Hematopoietic multipotent progenitor cell treated with erythropoietin and hydrocortisone succinate and interleukin-3 and kit ligand, for 17 days (in vitro differentiated cells): ENCODE data around the gene CCDC24.
A peak's percentile ranks its signal among the peaks of the same experiment; 100 is the strongest.

Experiments used
- DNase-seq: peaks from one replicate; pipeline ENCODE4 v3.0.0-alpha.2; 2015; ENCODE audit warnings: low spot score

The CCDC24 gene

DNA sequence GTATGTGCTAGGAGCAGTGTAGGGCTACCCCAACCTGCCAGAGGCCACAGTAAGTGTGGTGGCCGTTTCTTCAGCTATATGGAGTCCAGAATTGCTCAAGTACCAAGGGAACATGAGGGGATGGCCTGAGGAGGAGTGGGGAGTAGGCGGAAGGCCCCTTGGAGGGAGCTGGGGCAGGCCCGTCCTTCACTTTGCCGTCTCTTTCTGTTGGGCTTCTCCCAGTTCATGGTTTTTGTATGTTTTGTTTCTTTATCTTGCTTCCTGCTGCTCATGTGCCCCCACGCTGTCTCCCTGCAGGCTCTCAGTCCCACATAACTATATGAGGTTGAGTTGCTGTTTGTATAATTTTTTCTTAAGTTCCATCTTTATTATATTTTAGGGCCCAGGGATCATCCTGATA is 27.5 kb upstream of the CCDC24 start:
- DNase-seq = no peak

DNA sequence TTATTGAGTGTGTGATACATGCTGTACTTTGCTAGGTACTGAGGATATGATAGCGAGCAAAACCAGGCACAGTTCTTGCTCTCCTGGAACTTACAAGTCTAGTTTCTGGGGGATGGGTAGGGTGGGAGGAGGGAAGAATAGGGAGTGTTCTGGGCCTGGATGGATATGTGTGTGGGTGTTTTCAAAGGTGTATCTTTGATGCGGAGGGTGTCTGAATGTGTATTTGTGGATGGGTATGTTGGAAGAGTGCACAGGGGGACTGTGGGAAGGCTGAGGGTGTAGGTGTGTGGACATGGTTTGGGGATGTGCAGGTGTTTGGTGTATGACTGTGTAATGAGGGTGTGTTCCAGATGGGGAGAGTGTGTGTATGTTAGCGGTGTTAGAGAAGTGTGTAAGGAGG is 26.1 kb upstream of the CCDC24 start:
- no peak for DNase-seq

DNA sequence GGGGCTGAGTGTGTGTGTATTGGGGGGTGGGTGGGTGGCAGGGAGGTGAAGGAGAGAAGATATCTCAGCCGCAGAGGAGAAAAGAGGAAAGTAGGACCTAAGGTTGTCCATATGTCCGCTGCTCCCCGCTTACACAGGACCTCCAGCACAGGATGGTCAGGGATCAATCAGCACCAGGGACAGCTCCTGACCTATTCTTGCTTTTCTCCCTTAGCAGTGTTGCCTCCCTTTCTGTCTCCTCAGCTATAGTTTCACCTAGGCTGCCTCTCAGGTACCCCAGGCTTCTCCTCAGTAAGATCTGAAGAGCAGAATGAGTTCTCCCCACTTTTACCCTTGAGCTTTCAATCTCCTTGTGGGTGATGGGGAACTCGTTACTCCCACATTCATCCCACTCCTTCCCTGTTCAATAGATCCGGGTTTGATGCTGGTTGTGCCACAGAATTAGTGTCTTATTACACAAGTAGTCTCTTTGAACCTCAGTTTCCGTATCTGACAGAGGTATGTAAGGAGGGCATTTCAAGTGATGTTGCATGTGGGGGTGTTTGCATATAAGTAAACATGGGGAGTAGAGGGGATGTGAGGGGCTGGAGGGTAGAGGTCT is 23.0 kb upstream of the CCDC24 start:
- DNase-seq = no peak

DNA sequence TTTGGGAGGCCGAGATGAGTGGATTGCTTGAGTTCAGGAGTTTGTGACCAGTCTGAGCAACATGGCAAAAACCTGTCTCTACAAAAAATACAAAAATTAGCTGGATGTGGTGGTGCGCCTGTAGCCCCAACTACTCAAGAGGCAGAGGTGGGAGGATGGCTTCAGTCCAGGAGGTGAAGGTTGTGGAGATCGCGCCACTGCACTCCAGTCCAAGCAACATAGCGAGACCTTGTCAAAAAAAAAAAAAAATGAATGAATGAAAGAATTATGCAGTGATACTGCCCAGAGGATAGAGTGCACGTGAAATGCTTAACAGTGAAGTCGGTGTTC is 22.0 kb upstream of the CCDC24 start:
- DNase-seq = no peak

DNA sequence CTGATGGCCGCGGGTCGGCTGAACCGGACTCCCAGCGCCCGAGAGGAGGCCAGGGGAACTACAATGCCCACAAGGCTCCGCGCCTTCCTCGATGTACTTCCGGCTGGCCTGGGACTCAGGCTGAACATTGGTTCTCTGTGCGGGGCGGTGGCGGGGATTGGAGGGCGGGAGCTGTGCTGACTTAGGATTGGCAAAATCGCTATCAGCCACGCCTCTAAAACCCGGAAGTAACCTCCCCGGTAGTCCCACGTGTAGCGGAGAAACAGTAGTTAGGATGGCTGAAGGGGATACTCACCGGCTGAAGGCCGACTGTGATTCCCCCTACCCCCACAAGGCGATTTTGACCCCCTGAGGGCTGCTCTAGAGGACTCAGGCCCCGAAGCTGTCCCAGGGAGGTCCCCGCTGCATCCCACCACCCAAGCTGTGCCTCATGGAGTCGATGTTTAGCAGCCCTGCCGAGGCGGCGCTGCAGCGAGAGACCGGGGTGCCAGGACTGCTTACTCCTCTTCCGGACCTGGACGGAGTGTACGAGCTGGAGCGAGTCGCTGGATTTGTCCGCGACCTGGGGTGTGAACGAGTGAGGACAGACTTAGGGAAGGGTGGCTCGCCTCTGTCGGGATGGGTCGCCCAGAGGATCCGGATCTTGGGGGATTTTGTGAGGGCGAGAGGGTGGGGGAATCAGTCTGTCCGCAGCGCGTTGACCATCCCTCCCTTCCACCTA is 21.5 kb upstream of the CCDC24 start, which contains the start of gene DPH2:
TSS of gene DPH2 (plus strand) at position 265 of the 721 bp plus-strand sequence. CDS start at position 431, 166 bp downstream.
- peak; percentile 91 for DNase-seq

DNA sequence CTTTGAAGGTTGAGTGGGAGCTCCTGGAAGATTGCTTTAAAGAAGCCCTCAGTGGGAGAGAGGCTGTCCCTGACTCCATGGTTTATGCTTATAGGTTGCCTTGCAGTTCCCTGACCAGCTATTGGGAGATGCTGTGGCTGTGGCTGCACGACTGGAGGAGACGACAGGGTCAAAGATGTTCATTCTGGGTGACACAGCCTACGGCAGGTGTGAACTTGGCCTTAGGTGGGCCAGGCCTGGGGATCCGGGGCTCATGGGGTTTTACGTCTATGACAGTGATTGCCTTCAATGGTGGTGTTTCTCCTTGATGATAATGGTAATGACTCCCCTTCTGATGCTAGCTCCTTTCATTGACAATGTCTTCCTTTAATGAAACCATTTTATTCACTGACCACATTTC is 20.9 kb upstream of the CCDC24 start:
- no peak for DNase-seq

DNA sequence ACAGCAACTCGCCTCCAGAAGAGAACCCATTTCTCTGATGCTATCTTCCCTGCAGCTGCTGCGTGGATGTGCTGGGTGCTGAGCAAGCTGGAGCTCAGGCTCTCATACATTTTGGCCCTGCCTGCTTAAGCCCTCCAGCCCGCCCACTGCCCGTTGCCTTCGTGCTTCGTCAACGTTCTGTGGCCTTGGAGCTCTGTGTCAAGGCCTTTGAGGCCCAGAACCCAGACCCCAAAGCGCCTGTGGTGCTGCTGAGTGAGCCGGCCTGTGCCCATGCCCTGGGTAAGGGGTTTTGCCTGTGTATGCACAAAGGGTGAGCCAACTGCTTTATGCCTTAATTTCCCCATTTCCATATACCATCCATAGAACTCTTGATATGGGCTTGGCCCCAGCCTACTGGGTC is 20.5 kb upstream of the CCDC24 start:
- DNase-seq = no peak

DNA sequence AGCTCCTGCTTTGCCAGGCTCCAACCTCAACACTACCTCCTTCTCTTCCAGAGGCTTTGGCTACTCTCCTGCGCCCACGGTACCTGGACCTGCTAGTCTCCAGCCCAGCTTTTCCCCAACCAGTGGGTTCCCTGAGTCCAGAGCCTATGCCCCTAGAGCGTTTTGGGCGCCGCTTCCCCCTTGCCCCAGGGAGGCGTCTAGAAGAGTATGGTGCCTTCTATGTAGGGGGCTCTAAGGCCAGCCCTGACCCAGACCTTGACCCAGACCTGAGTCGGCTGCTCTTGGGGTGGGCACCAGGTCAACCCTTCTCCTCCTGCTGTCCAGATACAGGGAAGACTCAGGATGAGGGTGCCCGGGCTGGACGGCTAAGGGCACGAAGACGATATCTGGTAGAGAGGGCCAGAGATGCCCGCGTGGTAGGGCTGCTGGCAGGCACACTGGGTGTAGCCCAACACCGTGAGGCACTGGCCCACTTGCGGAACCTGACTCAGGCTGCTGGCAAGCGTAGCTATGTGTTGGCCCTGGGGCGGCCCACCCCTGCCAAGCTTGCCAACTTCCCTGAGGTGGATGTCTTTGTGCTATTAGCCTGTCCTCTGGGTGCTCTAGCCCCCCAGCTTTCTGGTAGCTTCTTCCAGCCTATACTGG is 19.9 kb upstream of the CCDC24 start:
- DNase-seq = no peak

DNA sequence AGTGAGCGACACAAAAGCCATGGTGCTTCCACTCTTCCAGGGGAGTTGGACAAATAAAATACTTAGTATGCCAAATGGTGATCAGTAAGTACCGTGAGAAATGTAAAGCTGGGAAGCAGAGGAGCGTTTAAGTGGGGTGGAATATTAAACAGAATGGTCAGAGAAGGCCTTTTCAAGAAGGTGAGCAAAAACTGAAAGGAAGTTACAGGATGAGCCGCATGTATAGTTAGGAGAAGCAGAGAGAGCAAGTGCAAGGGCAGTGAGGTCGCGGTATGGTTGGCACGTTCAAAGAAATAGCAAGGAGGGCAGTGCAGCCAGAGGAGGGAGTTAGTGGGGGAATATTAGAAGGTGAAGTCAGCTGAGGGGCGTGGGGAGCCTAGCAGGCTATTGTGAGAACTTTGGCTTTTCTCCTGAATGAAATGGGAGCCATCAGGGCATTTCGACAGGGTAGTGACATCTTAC is 17.4 kb upstream of the CCDC24 start:
- DNase-seq = no peak

DNA sequence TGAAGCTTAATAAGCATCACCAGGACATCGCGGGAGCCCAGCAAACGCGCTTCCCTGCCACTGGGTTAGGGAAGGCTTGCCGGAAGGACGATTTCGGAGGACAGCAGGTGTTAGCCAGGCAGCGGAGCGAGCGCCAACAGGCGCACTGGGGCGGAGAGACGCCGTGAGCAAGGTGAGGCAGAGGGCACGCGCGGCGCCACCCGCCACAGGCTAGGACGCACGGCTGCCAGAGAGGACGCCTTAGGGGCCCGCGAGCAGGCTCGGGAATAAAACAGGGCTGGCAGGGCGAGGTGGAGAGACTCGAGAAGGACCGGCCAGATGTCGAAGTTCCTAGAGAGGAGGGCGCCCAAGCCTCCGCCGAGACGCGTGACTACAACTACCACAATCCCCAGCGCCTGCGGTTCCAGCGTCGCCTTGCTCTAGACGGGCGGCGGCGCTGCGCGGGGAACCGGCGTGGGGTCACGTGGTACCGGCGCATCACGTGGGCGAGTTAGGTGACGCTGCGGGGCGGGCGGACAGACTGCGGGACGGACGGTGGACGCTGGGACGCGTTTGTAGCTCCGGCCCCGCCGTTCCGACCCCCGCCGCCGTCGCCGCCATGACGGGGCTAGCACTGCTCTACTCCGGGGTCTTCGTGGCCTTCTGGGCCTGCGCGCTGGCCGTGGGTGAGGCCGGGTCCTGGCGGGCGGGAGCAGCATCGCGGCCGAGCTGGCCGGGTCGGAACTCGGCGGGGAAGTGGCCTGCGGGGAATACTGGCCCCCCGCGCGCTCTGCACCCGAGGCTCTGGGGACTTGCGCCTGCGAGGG is 16.8 kb upstream of the CCDC24 start, which contains the start of gene ATP6V0B:
TSS of gene ATP6V0B (plus strand) at position 518 of the 806 bp plus-strand sequence. CDS start at position 599, 81 bp downstream.
- peak; percentile 96 for DNase-seq

DNA sequence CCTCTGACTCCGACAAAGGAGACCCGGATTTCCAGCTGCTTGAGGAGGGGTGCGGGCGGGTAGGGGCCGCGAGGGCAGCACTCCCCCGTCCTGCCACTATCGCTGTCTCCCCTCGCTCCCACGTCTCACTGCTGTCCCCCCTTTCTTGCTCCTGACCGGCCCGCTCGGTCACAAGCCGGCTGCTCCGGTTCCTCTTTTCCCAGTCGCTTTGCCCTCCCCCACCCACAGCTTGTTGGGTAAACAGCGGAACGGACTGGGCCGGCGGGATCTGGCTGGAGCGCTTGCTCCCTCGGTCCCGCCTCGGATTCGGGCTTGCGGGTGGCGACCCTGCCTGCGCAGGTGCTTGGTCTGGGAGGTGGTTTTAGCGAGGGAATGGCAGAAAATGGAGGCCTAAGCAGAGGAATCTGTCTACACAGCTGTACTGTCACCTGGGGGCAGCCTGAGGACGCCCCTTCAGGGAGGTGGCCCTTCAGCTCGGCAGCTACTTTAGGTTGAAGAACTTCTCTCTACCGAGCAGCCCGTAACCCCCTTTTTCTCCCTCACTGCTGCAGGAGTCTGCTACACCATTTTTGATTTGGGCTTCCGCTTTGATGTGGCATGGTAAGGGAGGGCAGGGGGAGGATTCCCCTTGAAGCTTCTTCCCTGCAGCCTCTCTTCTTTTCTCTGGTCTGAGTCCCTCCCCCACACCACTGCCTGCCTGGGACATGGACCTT is 16.0 kb upstream of the CCDC24 start:
- DNase-seq = peak; percentile 44

DNA sequence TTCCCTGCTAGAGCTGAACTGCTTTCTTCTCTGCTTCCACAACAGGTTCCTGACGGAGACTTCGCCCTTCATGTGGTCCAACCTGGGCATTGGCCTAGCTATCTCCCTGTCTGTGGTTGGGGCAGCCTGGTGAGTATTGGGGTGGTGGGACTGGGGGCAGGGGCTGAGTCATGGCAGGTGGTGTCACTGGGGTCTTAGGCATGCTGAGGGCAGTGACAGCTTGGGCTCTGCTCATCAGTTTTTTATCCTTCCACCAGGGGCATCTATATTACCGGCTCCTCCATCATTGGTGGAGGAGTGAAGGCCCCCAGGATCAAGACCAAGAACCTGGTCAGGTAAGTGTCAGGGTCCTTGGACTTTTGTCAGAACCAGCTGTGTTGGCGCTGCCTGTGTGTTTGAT is 15.4 kb upstream of the CCDC24 start:
- DNase-seq = no peak

DNA sequence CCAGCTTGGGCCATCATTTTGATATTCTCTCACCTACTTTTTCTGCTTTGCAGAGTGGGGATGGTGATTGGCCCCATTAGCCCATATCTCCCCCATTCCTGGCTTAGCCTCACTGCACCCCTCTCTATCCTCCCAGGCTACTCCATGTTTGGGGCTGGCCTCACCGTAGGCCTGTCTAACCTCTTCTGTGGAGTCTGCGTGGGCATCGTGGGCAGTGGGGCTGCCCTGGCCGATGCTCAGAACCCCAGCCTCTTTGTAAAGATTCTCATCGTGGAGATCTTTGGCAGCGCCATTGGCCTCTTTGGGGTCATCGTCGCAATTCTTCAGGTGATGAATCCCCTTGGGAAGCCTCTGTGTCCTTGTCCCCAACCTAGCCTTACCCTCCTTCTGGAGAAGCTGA is 14.5 kb upstream of the CCDC24 start:
- DNase-seq = no peak

DNA sequence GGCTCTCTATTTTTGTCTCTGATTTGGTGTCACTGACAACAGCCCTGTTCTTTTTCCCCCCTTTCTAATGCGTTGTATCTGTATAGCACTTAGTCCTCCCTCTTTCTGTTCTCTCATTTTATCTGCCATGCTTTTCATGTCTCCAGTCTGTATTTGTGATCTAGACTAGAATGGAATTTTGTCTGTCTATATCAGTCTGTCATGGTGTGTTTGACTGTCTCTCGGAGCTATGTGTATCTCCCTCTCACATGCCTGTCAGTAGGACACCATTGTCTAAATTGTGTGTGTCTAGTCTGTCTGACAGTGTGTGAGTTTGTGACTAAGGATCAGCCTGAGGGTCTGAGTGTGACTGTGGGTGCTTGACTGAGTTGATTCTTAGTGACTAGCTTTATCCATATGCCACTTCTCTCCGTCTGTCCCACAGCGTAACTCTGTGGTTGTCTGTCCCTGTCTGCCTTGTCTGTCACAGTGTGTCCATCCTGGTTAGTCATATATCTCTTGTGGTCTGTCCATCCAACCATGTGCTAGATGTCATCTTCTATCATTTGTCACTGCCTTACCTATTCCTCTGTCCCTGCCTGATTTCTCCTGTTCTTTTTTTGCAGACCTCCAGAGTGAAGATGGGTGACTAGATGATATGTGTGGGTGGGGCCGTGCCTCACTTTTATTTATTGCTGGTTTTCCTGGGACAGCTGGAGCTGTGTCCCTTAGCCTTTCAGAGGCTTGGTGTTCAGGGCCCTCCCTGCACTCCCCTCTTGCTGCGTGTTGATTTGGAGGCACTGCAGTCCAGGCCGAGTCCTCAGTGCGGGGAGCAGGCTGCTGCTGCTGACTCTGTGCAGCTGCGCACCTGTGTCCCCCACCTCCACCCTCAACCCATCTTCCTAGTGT is 13.8 kb upstream of the CCDC24 start:
- DNase-seq = no peak

DNA sequence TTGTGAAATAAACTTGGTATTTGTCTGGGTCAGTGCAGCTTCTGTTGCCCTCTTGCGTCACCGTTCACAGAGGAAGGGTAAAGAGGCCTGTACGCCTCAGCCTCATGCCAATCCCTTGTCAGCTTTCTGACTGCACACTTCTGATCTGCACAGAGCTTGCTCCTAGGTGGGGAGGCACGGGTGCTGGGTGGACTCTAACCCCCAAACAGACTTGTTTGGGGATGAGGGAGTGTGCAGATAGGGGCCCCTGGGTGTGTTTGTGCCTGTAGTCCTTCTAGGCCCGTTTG is 13.2 kb upstream of the CCDC24 start:
- no peak for DNase-seq

DNA sequence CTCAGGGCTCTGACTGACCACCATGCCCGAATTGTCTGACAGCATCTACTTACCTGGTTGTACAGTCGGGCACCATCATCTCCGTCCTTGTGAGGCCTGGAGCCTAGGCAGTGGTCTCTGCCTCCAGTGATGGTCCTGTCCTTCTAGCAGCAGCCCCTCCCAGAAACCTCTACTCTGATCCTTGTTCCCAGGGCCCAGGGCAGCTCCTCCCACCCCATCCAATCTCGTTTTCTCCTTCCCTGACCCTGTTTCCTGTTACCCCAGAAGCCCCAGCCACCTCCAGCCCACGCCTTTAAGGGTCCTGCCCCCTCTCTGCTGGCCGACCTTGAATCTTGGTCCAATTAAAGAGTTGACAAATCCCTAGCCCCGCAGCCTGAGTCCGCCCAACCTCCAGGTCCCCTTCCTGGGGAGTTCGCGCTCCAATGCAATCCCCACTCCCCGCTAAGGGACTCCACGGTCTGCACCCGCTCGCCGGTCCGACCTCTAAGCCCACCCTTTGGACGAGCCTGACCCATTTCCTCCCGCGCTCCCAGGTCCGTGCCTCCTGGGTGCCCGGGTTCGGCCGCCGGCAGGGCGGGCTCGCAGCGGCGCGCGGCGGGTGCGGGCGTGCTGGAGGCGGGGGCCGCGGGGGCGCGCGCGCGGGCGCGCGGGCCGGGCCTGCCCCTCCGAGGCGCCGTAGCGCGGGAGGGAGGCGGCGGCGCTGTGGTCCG is 12.7 kb upstream of the CCDC24 start, which contains the start of gene B4GALT2:
TSS of gene B4GALT2 (plus strand) at position 660 of the 710 bp plus-strand sequence. CDS start 1,951 bp downstream, outside the sequence.
- peak; percentile 29 for DNase-seq

DNA sequence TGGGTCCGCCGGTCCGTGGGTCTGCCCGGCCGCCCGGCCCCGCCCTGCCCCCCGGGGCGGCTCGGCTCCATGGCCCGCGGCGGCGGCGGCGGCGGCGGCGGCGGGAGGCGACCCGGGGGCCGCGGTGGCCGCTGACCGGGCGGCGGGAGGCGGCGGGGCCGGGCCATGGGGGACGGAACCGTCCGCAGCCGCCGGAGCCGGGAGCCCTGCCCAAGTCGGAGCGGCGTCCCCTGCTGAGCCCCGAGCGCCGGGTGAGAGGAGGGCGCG is 12.2 kb upstream of the CCDC24 start:
- no peak for DNase-seq

DNA sequence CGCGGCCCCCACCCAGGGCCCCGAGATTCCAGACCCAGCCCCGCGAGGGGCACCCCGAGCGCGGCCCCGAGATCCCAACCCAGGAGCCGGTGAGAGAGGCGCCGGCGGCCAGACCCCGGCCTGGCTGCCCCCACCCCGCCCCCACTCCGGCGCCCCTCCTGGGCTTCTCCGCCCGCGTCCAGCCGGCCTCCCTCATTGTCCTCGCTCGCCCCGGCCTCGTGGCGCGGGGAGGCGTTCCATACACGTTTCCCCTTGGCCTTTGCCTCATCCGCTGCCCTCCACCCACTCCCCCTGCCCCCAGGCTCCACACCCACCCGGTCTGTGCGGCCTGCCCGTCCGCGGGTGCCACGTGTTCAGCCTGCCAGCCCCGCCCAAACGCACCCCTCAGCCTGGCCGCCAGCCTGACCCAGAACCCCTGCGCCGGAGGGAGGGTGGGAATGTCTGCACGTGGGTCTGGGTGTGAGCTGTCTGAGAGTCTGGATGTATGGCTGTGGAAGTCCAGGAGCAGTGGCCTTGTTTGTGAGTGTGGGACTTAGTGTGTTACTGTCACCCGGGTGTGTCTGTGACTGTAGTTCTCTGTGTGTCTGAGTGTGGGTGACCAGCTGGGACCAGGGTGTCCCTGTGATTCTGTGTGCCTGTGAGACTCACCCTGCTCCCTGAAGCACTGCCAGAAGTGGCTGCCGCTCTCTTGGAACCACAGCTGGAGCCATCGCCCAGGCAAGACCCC is 11.7 kb upstream of the CCDC24 start:
- peak; percentile 27 for DNase-seq

DNA sequence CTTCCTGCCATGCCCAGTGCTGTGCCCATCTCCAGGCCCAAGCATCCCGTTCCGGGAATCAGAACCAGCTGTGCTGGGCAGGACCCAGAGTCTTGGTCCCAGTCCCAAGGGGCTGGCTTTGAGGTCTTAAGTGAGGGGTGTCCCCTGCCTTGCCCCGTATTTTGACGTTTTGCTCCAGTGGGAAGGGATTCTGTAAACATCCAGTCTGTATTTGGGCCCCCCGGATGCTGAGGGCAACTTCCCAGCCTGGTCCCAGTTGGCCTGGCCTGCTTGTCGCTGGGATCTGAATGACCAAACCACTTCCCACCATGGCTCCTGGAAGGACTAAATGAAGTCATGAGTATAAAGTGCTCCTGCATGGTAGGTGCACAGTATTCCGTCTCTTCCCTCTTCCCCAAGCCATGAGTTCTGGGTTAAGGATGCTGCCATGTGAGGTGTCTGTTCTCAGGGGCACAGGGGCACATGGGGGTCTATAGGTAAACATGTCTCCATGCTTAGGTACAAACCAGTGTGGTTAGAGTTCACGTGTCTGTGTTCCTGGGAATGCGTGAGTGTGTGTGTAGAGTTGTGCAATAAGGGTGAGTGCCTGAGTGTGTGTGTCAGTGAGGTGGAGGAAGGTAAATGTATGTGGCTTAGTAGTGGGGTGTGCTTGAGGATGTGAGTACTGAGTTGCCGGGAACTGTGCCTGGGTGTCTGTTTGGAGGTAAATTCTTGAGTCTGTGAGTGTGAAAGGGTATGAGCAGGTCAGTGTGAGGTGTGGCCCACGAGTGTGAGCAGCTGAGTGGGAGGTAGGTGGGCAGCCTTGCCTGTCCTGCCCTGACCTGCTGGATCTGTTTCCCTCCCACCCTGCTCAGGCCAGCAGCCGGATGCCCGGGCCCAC is 10.9 kb upstream of the CCDC24 start:
- DNase-seq = no peak
